Activated CD4-positive, alpha-beta T cell treated with anti-CD3 and anti-CD28 coated beads, Interleukin-2, amount 50 U/mL, for 4 hours (primary cell): Measurements from ENCODE around the gene LIMS1.
"Not testable (repeated sequence)": the region's sequence is repeated elsewhere in the genome, so short reads cannot be mapped to it uniquely, and the experiment has no call there.

Source experiments
- DNase-seq, 2 experiments: peaks; one replicate each; pipeline ENCODE4 v3.0.0-alpha.2; 2020

LIMS1 gene, protein sequence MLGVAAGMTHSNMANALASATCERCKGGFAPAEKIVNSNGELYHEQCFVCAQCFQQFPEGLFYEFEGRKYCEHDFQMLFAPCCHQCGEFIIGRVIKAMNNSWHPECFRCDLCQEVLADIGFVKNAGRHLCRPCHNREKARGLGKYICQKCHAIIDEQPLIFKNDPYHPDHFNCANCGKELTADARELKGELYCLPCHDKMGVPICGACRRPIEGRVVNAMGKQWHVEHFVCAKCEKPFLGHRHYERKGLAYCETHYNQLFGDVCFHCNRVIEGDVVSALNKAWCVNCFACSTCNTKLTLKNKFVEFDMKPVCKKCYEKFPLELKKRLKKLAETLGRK

DNA sequence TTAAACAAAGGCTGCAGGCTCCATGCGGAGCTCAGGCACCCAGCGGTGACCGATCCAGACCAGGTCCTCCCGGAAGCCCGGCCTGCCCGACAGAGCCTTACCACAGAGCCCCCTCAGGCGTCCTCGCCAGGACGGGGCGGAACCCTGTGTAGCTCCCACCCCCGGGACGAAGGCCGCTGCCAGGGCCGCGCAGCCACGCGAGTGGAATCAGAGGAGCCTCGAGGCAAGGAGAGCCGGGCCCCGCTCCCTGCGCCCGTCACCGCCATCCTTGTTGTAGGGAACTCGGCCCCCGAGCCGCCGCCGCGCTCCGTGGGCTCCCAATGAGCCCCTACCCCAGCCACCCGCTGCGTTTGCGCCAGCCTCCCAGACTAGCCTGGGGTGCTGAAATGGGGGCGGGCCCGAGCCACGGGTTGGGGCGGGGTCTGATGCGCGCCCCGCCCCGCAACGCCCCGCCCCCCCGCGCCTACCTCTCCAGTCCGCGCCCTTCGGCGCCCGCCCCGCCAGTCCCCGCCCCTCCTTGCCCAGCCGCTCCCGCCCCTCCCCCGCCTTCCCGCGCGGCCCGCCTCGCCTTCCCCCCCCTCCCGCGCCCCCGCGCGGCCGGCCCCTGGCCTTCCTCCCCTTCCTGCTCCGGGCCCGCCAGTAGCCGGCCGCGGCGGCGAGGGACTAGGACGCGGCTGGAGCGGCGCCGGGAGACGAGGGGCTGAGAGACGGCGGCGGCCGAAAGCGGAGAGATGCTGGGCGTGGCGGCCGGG lies at the start of gene LIMS1:
Gene LIMS1 (plus strand): TSS at position 639 of the 752 bp plus-strand sequence. CDS start 93 bp downstream, at position 732.
- DNase-seq = peak; percentile 83 to 84

DNA sequence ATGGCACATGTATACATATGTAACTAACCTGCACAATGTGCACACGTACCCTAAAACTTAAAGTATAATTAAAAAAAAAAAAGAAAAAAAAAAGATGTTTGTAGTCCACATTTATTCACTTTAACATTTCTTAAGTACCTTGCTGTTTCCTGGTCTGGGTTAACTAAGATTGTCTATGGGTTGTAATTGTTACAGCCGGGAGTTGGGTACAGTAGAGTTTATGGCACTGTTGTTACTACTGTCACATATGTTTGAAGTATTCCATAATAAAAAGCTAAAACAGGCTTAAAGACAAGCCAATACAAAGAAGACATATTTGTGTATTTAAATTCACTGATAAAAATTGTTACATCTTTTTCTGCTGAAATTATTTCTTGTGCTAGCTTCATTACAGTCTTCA lies 49.0 kb upstream of the LIMS1 start:
- no peak for DNase-seq

DNA sequence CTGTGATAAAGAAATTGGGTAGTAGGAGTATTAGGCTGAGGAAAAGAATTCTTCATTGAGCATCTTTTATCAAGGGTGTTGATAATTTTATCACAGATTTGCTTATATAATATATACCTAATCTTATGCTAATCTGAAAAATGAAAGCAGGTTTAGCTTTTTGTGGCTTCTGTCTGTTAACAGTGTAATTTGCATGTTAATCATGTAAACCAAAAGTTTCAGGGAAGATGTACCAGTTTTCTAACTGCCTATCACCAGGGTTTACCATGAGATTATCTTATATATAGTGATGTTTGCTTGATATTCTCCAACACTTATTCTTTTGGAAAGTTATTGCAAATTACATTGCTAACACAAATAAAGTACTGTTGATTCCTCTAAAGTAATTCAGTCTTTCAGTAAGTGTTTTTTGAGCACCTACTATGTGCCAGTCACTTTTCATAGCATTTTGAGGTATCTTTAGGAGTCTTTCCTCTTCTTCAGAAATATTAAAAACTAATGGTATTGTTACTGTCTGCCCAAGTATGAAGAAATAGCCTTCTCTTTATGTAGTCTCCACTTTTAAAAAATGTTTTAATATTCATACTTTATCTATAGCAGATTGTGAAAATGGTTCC lies 43.7 kb upstream of the LIMS1 start:
- DNase-seq = no peak

DNA sequence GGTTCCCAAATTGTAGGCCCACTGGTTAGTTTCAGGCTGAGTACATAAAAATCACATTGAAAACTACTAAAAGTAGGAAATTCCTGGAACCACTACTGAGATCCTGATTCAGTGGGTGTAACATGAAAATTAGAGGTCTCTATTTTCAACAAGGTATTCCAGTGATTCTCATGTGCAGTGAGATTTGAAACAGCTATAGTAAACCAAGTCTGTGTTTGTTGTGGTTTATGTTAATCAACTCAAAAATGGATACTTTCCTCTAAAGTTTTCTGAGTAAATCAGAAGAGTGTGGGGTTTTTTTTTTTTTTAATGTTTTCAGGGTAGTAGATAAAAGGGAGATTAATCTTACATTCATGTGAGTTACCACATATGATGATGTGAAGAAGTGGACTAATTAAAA lies 42.4 kb upstream of the LIMS1 start:
- DNase-seq = no peak

DNA sequence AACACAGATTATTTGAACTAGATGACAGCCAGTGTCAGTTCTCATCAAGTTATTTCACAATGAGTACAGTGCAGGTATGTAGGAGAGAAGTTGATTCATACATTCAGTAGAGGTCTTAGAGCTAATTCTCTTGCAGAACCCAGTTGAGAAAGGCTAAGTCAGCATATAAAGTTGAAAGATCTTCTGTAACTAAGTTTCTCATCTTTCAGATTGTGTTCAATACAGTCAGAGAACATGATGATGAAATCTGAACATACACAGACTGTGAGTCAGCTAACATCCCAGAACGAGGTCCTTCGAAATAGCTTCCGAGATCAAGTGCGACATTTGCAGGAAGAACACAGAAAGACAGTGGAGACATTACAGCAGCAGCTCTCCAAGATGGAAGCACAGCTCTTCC lies 41.9 kb upstream of the LIMS1 start:
- no peak for DNase-seq

DNA sequence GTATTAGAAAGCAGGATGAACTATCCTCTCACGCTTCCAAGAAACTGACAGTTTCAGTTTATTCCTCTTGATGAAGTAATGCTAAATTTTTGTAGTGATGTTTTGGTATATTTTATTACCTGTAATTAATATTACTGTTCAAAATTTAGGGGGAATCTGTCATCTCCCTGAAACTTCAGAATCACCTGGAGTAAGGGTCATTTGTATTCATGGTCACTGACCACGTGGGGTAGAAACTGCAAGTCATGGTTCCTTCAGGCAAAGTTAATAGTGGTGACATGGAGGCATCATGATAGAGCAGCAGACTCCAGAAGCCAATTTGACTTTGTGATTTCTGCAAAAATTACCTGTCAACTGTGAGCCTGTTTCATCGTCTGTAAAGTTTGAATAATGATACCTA lies 38.1 kb upstream of the LIMS1 start:
- not testable (repeated sequence) for DNase-seq

DNA sequence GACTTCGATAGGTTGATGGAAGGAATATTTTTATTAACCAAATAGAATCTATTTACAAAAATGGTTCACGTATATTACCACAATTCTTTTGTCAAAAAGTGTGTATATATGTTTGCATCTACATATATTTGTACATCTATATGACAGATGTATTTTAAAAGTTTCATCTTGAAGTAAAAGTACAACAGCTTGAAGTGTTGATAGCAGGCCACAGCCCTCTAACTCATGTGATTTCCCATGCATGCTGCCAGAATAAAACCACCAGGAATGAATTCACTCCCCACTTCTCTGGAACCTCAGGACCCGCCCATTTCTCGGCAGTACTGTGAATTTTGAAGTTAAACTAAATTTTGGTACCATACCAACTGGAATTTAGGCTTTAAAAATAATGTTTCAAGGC lies 26.6 kb upstream of the LIMS1 start:
- not testable (repeated sequence) for DNase-seq

DNA sequence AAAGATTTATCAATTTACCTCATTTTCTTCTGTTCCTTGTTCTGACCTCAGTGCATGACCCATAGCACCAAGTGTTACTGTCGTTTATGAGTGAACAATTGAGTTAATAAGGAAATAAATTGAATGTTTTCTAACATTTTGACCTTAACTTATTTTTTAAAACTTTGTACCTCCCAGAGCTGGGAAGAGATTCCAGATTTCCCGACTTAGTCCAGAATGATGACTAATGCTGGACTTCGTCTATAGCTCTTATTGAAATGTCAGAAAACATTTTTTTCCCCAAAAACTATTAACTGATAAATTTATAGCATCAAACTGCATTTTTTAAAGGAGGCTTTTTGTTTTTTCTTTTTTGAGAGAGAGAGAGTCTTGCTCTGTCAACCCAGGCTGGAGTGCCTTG lies 21.8 kb upstream of the LIMS1 start:
- not testable (repeated sequence) for DNase-seq

DNA sequence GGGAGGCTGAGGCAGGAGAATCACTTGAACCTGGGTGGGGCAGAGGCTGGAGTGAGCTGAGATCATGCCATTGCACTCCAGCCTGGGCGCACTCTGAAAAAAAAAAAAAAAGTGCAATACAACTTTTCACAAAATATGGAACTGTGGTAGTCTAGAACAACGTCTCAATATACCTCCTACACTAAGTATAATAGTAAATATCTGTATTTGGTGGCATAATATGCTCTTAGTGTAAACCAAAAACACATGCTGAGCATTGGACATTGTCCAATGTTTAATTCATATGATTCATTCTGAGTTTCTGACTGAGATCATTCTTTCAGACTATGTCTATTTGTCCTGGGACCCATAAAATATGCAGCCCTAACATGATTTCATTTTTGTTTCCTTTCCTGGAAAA lies 19.8 kb upstream of the LIMS1 start:
- DNase-seq = not testable (repeated sequence)

DNA sequence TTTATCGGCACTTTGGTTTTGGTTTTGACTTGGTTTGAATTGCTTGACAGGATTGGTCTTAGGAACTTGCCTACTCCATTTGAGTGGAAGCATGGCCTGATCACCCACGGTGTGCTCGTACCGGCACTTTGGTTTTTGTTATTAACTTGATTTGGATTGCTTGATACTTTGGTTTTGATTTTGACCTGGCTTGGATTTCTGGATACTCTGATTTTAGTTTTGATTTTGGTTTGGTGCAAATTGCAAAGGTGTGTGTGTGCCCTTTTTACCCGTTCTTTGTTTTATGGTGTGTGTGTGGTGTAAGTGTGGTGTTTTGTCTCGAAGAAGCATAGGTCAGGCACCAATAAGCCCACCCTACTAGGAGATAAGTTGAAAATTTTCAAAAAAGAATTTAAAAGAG lies 9.6 kb upstream of the LIMS1 start:
- DNase-seq = not testable (repeated sequence)

DNA sequence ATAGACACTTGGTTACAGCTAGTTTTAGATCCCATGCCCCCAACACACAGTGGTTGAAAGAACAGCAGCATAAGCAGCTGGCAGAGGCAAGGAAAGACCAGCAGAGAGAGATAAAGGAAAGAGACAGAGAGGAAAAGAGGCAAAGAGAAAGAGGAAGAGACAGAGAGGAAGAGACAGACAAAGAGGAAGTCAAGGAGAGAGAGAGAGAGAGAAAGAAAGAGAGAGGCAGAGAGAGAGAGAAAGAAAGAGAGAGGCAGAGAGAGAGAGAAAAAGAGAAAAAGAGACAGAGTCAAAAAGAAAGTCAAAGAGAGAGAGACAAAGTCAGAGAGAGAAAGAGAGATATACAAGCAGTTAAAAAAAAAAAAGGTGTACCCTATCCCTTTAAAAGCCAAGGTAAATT lies 9.0 kb upstream of the LIMS1 start:
- not testable (repeated sequence) for DNase-seq

DNA sequence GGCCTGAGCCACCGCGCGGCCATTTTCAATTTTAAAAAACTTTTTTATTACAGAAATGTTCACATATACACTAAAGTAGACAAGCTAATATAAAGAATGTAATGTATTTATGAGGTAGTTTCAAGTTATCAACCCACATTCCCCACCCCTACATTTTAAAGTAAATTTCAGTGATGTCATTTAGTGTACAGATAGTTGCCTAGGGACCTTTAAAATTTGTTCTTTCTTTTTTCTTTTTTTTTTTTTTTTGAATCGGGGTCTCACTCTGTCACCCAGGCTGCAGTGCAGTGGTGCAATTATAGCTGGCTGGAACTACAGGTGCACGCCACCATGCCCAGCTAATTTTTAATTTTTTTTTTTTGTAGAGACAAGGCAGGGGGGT lies 2.6 kb upstream of the LIMS1 start:
- no peak for DNase-seq

DNA sequence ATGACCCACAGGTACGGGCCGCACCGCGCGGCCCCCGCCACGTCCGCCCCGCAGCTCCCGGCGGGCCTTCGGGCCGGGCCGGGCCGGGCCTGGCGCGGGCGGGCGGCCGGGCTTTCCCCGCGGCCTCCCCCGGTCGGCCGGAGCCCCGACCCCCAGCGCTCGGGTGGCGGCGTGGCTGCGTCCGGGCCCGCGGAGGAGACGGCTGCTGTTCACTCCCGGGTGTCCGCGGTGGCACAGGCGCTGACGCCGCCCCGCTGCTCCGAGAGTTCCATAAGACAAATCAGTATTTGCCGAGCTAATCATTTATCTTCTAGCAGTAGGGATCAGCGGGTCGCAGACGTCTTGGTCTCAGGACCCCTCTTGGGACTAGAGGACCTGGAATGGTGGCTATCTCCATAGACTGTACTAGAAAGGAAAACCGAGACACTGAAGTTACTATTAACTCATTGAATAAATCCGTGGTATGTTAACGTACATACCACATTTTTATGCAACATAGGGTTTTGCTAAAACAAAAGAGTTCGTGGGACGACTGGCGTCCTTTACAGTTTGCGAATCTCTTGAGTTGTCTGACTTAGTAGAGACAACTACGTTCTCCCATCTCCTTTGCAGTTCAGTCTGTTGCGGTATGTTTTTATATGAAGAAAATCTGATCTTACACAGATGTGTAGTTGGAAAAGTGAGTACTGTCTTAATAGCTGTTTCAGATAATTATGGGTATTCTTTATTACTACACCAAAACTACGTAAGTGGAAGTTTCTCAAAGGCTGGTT lies 500 bp downstream of the LIMS1 start:
- DNase-seq = peak; percentile 23 to 28

DNA sequence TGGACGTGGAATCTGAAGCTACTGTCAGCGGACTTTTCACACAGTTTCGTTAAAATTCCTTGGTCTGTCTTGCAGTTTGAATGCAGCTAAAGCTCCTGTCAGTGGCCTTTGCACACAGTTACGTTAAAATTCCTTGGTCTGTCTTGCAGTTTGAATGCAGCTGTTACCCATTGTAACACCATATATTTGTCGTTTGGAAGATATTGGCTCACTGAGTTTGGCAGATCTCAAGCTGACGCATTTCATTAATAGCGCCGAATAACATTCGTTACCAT lies 1.0 kb downstream of the LIMS1 start:
- DNase-seq = no peak

DNA sequence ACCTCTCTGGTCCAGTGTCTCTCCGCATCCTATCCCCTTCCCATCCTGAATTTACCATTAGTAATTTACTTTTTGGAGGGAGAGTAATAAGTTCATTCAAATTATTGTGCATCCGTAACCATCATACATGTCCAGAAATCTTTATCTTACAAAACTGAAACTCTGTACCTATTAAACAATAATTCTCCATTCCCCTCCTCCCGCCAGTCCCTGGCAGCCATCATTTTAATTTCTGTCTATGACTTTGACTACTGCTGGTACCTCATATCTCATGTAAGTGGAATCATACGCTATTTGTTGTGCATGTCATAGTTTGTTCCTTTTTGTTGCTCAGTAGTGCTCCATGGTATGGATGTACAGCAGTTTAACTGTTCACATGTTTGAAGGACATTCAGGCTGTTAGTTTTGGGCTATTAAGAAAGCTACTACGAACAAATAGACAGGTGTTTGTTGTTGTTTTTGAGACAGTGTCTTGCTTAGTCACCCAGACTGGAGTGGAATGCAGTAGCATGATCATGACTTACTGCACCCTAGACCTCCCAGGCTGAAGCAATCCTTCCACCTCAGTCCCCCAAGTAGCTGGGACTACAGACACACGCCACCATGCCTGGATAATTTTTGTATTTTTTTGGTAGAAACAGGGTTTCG lies 2.0 kb downstream of the LIMS1 start:
- no peak for DNase-seq

DNA sequence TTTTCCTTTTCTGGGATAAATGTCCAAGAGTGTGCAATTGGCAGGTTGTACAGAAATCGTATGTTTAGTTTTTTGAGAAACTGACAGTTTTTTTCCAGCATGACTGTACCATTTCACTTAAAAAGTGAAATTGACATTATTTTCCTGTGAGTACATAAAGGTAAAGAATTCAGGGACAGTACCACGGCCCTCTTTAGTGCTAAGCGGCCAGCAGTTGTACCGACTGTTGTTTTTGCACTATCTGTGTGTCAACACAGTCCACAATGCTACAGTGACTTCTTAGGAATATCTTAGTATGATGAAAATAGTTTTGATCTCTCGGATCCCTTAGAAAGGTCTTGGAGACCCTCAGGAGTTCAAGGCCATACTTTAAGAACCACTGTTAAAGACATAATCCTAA lies 2.6 kb downstream of the LIMS1 start:
- no peak for DNase-seq

DNA sequence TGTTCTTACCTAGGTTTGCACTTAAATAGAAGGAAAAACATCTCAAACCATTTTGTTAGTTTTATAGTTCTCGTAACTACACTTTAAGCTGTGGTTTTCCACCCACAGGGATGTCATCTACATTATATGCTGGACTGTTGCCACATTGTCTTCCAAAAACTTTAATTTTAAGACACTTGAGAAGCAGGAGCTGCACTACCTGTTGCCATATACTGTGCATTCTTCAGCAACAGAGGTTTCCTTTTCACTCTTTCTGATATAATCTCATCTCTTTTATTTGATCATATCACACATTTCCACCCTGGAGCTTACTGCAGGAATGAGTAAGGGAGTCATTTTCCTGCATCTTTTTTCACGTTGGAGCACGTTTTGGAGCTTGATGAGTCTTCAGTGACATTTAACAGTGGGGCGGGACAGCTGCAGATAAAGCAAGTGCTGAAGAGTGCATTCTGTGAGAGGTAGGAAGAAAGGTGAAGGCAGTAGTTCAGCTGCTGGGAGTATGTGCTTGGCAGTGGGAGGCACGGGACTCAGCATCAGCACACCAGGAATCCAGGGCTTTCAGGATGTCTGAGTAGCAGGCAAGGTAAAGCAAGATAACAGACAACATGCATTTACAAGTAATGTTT lies 3.8 kb downstream of the LIMS1 start:
- no peak for DNase-seq

DNA sequence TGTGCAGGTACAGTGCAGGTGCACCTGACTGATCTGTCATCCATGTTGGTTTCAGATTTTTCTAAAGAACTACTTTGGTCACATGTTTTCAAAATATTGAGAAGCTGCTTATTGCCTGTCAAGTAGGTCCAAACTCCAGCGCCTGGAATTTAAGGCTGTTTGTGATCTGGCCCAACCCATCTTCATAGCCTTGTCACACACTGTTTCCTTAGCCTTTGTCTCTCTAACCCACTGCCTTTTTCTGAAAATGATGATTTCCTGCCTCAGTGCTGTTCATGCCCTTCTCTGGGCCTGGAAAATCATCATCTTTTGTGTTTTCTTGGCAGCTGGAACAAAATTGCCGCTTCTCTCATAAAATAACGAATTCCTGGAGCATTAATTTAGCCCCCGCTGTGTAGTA lies 7.2 kb downstream of the LIMS1 start:
- DNase-seq = no peak

DNA sequence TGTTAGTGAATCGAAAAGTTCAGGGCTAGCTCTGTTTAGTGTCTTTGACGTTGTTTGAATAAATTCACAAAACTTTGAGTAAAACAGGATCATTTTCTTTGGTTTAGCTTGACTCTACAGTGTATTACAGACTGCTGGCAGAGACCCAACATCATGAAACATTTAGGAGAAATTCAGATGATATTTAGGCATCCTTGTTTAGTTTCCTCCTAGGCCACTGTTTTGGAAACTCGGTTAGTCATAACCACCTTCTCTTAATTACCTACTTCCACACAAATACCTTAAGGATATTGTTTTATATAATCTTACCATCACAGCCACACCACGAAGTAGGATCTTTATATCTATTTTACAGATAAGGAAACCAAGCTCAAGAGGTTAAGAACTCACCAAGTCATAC lies 7.8 kb downstream of the LIMS1 start:
- DNase-seq = no peak

DNA sequence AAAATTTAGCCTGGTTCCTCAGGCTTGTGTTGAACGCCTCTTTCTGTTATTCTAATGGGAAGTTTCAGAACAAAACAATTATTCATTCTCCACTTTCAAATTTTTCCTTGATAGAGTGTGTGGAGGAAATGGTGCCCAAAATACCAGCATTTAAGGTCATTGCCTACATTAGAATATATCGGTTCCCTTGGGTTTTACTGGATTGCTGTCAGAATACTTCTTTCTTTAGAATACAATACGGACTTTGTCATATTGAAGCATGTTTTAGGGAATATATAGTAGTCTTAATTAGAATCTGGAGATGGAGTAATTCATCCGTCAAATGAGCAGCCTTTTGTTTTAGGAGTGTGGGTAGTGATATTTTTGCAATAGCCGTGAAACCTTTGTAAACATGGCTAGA lies 13.3 kb downstream of the LIMS1 start:
- DNase-seq = no peak

DNA sequence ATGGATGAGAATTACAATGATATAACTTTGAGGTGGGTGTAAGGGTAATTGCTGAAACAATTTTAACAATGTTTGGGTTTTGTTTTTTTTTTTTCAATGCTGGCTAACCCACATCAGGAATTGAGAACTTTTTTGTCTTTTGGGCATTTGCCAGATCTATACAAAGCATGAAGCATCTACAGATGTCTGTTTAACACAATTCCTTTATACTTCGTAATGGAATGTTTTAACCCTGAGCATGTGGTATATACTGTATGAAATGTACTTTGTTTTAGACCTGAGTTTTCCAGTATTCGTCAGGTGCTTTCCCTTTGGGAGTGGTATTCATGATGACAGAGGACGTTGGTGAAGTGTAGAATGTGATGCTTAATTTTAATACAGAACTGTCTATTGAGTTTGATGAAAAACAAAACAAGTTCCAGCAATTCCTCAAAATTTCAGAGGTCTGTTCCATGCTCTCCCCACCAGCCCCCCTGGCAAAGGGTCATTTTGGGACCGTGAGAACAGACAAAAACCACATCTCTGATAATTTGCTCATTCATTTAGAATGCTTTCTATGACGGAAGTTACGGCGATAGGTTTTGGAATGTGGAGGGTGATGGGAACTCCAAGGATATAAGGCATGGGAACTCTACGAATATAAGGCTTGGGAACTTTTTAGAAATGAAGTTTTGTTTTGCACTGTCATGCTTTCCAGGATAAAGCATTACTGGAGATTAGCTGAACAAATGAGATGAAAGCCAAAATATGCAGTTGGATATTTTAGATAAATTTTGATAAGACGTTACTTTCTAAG lies 14.1 kb downstream of the LIMS1 start:
- no peak for DNase-seq

DNA sequence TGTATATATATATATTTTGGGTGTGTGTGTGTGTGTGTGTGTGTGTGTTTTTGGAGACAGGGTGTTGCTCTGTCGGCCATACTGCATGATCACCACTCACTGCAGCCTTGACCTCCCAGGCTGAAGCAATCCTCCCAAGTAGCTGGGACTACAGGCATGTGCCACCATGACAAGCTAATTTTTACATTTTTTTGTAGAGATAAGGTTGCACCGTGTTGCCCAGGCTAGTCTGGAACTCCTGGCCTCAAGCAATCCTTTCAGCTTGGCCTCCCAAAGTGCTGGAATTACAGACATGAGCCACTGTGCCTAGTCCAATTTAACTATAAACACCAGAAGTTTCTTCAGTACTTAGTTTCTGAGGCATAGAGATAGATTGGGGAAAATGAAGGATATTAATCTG lies 18.3 kb downstream of the LIMS1 start:
- DNase-seq = no peak
